Endothelial cell of umbilical vein (primary cell): ENCODE results near the gene STAU1.

ENCODE experiments used
- EZH2 ChIP-seq: IDR thresholded peaks from 2 replicates; pipeline ENCODE4 v1.6.1; 2012; ENCODE audit warnings: borderline replicate concordance, low read depth, mild to moderate bottlenecking, moderate library complexity, low read length, inconsistent platforms; ENCODE audit not compliant: severe bottlenecking
- FOS ChIP-seq: IDR thresholded peaks from 2 replicates; pipeline ENCODE4 v1.6.1; 2011; ENCODE audit warnings: mild to moderate bottlenecking, low read length, moderate library complexity, borderline replicate concordance; ENCODE audit not compliant: insufficient read depth
- GATA2 ChIP-seq: IDR thresholded peaks from 2 replicates; pipeline ENCODE4 v1.7.0; 2011; ENCODE audit warnings: low read depth, mild to moderate bottlenecking, moderate library complexity, mixed read lengths, low read length; ENCODE audit not compliant: insufficient read length, insufficient read depth
- JUN ChIP-seq: IDR thresholded peaks from 2 replicates; pipeline ENCODE4 v1.6.1; 2011; ENCODE audit warnings: borderline replicate concordance, low read depth; ENCODE audit not compliant: insufficient read length, insufficient read depth
- MYC ChIP-seq: IDR thresholded peaks from one replicate; pipeline ENCODE4 v1.6.1; 2011; ENCODE audit warnings: mild to moderate bottlenecking, low read depth, low read length
- POLR2A ChIP-seq: IDR thresholded peaks from 2 replicates; pipeline ENCODE4 v1.6.1; 2012; ENCODE audit warnings: low read depth, mild to moderate bottlenecking, control low read depth, low read length
- POLR2AphosphoS5 ChIP-seq: IDR thresholded peaks from 2 replicates; pipeline ENCODE4 v1.6.1; 2012; ENCODE audit warnings: low read depth, mild to moderate bottlenecking, control low read depth, low read length, moderate library complexity; ENCODE audit not compliant: insufficient read depth
- TF ChIP-seq, protein P1 (sequence below), 2 donors: IDR thresholded peaks; 1 replicate in 1 of 2; 2 replicates in 1 of 2; pipeline ENCODE4 v1.5.1; 2011; ENCODE audit warnings: low read length in 2 of 2, mild to moderate bottlenecking in 2 of 2, moderate library complexity in 2 of 2, control low read depth in 1 of 2, inconsistent platforms in 1 of 2, low read depth in 1 of 2; ENCODE audit not compliant: insufficient read depth in 1 of 2; ENCODE audit errors: extremely low read depth in 1 of 2

DNA sequence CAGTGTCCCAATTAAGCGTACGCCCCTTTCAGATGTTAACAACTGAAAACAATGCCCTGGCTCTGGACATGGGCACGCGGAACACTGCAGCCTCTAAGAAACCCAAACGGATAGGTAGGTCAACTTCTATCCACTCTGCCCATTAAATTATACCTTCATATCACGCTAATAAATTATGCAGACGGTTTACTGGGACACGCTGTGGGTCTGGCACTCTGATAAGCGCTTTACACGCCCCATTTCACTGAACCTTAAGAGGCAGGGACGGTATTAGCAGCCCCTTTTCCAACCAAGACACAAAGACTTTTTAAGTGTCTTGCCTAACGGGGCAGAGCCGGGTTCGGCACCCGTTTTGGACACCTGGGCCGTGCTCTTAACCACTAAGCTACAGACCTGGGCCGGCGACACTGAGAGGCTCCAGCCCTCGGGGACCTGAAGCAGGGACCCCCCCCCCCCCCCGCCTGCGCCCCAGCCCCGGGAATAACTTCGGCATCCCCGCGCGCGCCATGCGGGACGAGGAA, 744 bp downstream of the STAU1 start:
- TF ChIP-seq, protein P1, sequence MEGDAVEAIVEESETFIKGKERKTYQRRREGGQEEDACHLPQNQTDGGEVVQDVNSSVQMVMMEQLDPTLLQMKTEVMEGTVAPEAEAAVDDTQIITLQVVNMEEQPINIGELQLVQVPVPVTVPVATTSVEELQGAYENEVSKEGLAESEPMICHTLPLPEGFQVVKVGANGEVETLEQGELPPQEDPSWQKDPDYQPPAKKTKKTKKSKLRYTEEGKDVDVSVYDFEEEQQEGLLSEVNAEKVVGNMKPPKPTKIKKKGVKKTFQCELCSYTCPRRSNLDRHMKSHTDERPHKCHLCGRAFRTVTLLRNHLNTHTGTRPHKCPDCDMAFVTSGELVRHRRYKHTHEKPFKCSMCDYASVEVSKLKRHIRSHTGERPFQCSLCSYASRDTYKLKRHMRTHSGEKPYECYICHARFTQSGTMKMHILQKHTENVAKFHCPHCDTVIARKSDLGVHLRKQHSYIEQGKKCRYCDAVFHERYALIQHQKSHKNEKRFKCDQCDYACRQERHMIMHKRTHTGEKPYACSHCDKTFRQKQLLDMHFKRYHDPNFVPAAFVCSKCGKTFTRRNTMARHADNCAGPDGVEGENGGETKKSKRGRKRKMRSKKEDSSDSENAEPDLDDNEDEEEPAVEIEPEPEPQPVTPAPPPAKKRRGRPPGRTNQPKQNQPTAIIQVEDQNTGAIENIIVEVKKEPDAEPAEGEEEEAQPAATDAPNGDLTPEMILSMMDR (IDR thresholded peaks at IDR 0.05; ENCODE audit: extremely low read depth in 1 of 2, insufficient read depth in 1 of 2, low read depth in 1 of 2, low read length in 2 of 2) = no peak
- TF ChIP-seq JUN = no peak
- TF ChIP-seq EZH2 = no peak
- no peak for TF ChIP-seq POLR2A
- no peak for TF ChIP-seq POLR2AphosphoS5
- no peak for TF ChIP-seq MYC
- TF ChIP-seq GATA2 = no peak
- TF ChIP-seq FOS = no peak
